HFF-Myc (cell line): ENCODE results near the gene SLC17A4.
"Not testable (repeated sequence)": the region's sequence is repeated elsewhere in the genome, so short reads cannot be mapped to it uniquely, and the experiment has no call there.

Experiments
- DNase-seq: peaks from one replicate; pipeline ENCODE4 v3.0.0-alpha.2; 2011; ENCODE audit warnings: low read depth; ENCODE audit errors: extremely low read depth
- H3K4me3 ChIP-seq: replicated peaks from 2 replicates; pipeline ENCODE4 v1.5.1; 2011; ENCODE audit warnings: low read depth, mild to moderate bottlenecking, control low read depth, low read length
- TF ChIP-seq, protein P1 (sequence below): IDR thresholded peaks from 2 replicates; pipeline ENCODE4 v1.5.1; 2012; ENCODE audit warnings: mild to moderate bottlenecking, low read depth, low read length, control low read depth; ENCODE audit errors: missing control alignments

Gene SLC17A4

DNA sequence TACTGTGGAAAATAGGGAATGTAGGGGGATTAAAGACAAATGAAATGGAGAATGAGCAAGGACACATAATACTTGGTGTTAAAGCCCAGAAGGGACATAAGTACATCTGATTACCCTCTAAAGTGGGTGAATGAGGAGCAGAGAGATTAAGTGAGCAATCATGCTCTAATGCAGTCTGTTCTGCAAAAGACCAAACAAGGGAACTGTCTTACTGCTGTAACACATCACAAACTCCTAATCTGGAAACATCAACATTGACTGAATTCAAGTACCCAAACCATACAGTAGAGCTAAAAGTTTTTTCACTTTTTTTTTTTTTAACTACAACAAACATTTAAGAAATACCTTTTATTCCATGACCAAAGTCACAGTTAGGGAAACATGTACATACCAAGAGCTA lies 19.3 kb upstream of the SLC17A4 start:
- DNase-seq = no peak
- no peak overlapping the region for H3K4me3 ChIP-seq
- TF ChIP-seq, protein P1, sequence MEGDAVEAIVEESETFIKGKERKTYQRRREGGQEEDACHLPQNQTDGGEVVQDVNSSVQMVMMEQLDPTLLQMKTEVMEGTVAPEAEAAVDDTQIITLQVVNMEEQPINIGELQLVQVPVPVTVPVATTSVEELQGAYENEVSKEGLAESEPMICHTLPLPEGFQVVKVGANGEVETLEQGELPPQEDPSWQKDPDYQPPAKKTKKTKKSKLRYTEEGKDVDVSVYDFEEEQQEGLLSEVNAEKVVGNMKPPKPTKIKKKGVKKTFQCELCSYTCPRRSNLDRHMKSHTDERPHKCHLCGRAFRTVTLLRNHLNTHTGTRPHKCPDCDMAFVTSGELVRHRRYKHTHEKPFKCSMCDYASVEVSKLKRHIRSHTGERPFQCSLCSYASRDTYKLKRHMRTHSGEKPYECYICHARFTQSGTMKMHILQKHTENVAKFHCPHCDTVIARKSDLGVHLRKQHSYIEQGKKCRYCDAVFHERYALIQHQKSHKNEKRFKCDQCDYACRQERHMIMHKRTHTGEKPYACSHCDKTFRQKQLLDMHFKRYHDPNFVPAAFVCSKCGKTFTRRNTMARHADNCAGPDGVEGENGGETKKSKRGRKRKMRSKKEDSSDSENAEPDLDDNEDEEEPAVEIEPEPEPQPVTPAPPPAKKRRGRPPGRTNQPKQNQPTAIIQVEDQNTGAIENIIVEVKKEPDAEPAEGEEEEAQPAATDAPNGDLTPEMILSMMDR = no peak

DNA sequence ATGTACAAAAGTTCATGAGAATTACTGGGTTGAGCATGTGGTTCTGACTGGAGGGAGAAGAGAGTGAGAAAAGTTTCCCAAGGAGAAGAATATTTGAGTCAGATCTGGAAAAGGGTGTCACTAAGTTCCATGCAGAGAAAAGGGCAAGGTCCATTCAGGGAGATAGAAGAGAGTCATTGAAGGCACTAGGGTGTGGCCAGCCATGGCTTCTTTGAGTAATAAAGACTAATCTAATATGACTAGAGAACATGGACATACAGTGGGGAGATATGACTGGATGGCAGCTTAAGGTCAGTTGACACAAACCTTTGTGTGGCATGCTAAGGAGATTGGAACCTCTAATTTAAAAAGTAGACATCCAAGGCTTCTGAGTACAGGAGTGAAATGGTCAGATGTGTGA lies 10.7 kb upstream of the SLC17A4 start:
- DNase-seq = no peak
- TF ChIP-seq, protein P1 = no peak
- H3K4me3 ChIP-seq = no peak overlapping the region

DNA sequence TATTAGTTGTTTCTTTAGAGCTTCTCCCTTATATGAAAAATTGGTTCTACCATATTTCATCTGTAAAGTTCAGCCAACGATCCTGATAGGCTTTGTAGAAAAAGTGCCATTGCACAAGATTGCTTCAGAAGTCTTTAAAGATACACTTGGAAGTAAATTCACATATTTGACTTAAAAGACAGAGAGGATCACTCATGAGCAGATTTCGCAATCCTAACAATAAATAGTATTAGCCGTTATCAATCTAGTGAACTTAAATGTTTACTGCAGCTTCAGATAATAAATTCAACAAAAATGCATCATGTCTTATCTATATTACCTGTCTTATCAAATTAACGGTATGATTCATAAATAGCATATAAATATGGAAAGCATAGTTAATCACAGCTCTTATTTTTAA lies 8.7 kb upstream of the SLC17A4 start:
- H3K4me3 ChIP-seq = no peak overlapping the region
- DNase-seq = no peak
- TF ChIP-seq, protein P1 = no peak

DNA sequence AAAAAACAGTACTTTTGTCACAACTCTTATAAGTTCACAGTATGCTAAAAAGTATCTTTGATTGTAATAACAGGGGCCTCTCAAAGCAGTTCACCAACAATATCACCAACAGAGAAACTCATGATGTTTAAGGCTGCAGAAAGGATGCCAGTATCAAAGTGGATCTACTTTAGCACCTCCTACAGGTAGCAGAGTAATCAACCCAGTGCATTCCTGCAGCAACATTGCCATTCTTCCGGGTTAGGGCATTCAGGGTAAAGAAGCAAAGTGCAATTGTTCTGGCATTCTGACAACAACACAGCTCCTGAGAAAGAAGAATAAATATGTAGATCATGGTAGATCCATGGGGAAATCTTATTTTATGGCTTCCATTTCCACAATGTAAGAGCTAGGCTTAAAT lies 7.6 kb upstream of the SLC17A4 start:
- no peak overlapping the region for H3K4me3 ChIP-seq
- TF ChIP-seq, protein P1 = no peak
- no peak for DNase-seq

DNA sequence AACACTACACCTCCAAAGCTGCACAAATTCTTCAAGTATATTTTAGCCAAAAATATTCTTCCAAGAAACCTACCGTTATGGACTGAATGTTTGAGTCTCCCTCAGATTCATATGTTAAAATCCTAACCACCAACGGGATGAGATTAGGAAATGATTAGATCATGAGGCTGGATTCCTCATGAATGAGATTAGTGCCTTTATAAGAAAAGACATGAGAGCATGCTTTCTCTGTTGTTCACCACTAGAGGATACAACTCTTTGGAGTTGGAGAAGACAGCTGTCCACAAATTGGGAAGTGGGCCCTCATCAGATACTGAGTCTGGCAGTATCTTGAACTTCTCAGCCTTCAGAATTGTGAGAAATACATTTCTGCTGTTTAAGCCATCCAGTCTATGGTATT lies 7.1 kb upstream of the SLC17A4 start:
- no peak overlapping the region for H3K4me3 ChIP-seq
- no peak for DNase-seq
- TF ChIP-seq, protein P1 = no peak

DNA sequence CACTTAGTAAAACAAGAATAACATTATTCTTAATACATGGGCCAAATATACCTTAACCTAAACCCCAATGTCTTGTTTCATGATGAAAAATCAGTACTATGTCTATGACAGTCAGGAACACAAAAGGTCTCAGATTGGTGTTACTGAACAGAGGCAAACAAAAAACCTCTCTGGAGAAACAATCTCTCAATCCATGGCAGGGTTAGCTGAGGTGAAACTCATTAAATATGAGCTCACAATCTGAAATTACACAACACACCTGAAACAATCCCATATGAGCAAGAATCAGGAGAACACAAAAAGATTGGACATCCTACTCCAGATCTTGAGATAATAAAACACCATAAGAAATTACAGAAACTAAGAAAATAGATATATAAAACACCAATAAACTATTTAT lies 6.5 kb upstream of the SLC17A4 start:
- TF ChIP-seq, protein P1 = no peak
- no peak for DNase-seq
- H3K4me3 ChIP-seq = no peak overlapping the region

DNA sequence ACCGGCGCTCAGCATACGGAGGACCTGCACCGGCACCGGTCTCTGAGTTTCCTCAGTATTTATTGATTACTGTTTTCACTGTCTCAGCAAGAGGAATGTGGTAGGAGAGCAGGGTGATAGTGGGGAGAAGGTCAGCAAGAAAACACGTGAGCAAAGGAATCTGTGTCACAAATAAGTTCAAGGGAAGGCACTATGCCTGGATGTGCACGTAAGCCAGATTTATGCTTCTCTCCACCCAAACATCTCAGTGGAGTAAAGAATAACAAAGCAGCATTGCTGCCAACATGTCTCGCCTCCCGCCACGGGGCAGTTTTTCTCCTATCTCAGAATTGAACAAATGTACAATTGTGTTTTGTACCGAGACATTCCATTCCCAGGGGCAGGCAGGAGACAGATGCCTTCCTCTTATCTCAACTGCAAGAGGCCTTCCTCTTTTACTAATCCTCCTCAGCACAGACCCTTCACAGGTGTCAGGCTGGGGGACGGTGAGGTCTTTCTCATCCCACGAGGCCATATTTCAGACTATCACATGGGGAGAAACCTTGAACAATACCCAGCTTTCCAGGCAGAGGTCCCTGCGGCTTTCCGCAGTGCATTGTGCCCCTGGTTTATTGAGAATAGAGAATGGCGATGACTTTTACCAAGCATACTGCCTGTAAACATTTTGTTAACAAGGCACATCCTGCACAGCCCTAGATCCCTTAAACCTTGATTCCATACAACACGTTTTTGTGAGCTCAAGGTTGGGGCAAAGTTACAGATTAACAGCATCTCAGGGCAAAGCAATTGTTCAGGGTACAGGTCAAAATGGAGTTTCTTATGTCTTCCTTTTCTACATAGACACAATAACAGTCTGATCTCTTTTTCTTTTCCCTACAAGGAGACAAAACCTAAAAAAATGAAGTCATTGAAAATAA lies 5.7 kb upstream of the SLC17A4 start:
- DNase-seq, H3K4me3 ChIP-seq: not testable (repeated sequence)
